Mammary epithelial cell (primary cell): ENCODE measurements around the gene SPNS3.

Experiments used
- CTCF ChIP-seq, 2 donors: IDR thresholded peaks in 1 of 2; conservative IDR thresholded peaks in 1 of 2; 2 replicates each; pipeline ENCODE4 v1.5.1; 2011 to 2012; ENCODE audit warnings: inconsistent platforms in 2 of 2, low read length in 2 of 2, mild to moderate bottlenecking in 2 of 2, control low read depth in 1 of 2, low read depth in 1 of 2; ENCODE audit not compliant: insufficient read depth in 1 of 2; ENCODE audit errors: extremely low read depth in 1 of 2
- EZH2 ChIP-seq: IDR thresholded peaks from 2 replicates; pipeline ENCODE4 v1.6.1; 2012; ENCODE audit warnings: low read length, inconsistent platforms, borderline replicate concordance

DNA sequence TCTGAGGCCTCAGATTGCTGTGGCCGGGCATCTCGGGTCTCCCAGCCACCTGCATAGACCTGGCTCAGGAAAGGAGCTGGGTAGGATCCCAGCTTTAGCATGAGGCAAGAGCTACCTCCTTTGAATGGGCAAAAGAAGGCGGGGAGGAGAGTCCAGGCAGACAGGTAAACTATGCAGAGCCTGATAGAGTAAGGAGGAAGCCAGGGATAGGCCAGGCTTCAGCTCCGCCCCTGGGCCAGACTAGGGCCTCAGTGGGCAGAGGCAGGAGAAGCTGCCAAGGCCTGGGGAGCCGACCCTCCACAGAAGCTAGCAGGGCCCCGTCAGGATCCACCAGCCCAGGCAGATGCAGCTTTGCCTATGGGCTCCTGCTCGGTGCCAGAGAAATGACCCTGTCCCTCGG lies 44.7 kb upstream of the SPNS3 start:
- no peak for TF ChIP-seq CTCF (conservative IDR thresholded peaks at IDR 0.05 in 1 of 2, IDR thresholded peaks at IDR 0.05 in 1 of 2; ENCODE audit: extremely low read depth in 1 of 2, insufficient read depth in 1 of 2, low read depth in 1 of 2, low read length in 2 of 2)
- no peak for TF ChIP-seq EZH2
